ENCODE data around the gene ACOT13. TPM values are rescaled to one million over a fixed set of nuclear protein-coding genes. Genes with fewer than 3 reads are reported as not detected.

Gene ACOT13
- total and polyA plus RNA-seq, 2 of the 8 experiments (the other 6 are each of a cell fraction or from before 2014, with no cell fraction given), result 27.6 to 40.6 TPM

- TF ChIP-seq E2F6 (IDR thresholded peaks at IDR 0.05), result no peak
- TF ChIP-seq JUND (IDR thresholded peaks at IDR 0.05; ENCODE audit: low read length), result no peak
- TF ChIP-seq FOSL1 (IDR thresholded peaks at IDR 0.05; ENCODE audit: insufficient read depth, low read depth, low read length), result no peak
- no peak for TF ChIP-seq TBP (IDR thresholded peaks at IDR 0.05; ENCODE audit: low read depth, low read length)
Measured at GRCh38 chr6:24649691-24650090, 17.2 kb upstream of the ACOT13 start (continued).
